HG02981 (cell line): ENCODE data around the gene KSR2.

Experiments
- ATAC-seq: cut with Tn5 transposase; IDR thresholded peaks from one replicate; pipeline ENCODE4 v1.9.1; 2021; ENCODE audit warnings: mild to moderate bottlenecking, moderate library complexity; ENCODE audit not compliant: unreplicated experiment

The KSR2 gene

DNA sequence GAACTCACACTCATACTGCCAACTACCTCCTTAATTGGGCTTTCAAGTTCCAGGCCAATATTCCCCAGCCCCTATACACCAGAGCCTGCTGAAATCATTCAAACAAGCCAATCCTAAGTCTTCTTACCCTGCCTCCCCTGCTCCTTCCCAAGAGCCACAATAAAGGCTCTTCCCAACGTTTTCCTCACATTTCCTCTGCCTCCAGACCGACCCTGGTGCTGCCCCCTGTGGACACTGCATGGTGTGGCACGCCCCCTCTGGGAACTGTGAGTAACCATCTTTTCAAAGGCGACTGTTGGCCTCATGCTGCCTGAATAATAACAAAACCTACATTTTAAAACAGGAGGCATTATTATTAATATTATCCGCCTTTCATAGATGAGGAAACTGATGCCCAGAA is 495.8 kb downstream of the KSR2 start:
- ATAC-seq: no peak

DNA sequence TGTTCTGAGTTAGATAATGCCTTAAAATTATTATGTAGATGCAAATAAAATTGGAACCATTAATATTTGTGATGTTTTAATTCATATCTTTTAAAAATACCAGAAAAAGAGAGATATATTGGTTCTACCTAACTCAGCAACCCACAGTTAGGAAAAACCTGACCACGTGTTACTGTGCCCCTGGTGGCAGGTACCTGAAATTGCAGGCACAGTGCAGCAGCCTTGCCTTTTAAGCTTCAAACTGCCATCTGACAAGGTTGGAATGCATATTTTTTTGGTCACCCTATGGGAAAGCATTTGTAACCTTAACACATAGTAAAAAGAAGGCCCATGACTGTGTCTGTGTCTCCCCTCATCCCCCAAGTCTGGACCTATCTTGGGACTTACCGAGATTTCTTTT is 498.0 kb downstream of the KSR2 start:
- no peak for ATAC-seq

DNA sequence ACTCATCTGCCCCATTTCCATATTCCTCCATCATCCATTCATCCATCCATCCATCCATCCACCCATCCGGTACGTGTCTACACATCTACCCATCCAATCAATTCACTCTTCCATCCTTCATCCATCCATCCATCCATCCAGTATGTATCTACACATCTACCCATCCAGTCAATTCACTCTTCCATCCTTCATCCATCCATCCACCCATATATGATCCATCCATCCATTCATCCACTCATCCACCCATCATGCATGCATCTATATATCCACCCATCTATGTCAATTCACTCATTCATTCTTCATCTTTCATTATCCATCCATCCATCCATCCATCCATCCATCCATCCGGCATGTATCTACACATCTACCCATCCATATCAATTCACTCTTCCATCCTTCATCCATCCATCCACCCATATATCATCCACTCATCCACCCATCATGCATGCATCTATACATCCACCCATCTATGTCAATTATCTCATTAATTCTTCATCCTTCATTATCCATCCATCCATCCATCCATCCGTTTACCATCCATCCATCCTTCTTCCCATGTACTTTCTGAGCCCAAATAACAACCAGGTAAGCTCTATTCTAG is 498.8 kb downstream of the KSR2 start:
- ATAC-seq: no peak

DNA sequence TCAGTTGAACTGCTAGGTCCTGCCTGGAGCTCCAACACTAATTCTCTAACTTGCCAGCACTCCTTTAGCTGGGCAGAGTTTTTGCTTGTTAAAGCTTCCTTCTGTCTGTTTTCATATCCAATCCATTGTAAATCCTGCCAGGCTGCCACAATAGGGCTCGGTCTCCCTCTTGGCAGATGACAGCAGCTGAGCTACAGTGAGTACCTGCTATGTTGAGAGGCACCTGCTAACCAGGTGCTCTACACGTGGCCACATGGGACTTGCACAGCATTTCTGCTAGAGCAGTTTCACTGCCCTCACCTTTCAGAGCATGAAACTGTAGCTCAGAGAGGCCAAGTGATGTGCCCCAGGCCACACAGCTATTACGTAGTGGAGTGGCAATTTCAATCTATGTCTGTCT is 500.8 kb downstream of the KSR2 start:
- ATAC-seq: no peak

DNA sequence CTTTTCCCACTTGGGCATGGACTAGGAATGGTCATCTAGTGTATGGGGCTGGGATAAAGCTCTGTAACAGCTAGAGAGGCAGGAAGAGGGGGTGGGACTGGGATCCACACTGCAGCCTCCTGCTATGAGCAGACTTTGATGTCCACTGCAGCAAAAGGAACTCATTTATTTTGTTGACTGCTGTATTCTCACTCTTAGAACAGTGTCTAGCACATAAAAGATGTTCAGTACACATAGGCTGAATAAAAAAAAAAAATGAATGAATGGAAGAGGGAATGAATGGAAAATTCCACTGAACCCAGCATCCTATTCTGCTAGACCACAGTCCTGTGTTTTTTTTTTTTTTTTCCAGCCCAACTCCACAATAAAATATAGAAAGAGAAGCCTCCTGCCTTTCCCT is 501.2 kb downstream of the KSR2 start:
- ATAC-seq: no peak

DNA sequence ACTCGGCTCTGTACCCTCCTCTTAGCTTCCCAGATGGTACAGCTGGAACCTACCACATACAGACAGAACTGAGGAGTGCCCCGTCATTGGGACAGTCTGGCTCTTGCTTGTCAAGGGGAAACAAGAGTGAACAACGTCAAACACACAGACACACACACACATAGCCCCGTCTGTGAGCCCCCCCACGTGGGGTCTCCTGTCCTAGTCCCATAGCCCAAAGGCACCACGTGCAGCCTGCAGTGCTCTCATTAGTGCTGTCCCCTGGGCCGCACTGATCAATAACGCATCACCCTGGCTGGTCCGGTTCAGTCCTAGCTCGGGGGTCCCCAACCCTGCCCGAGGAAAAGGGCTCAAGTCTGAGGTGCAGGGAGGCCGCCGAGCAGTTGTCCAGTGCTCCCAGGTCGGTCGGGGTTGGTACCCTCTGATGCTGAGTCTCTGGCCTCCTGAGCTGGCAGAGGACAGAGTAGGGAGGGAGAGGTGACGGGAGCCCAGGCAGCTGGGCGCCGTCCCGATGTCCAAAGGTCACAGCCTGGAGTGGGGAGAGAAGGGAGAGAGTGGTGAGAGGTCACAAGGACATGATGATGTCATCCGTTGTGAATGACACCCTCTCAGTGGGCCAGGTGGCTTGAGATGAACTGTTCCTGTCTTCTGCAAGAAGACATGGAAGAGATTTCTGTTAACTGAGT is 502.0 kb downstream of the KSR2 start:
- no peak for ATAC-seq

DNA sequence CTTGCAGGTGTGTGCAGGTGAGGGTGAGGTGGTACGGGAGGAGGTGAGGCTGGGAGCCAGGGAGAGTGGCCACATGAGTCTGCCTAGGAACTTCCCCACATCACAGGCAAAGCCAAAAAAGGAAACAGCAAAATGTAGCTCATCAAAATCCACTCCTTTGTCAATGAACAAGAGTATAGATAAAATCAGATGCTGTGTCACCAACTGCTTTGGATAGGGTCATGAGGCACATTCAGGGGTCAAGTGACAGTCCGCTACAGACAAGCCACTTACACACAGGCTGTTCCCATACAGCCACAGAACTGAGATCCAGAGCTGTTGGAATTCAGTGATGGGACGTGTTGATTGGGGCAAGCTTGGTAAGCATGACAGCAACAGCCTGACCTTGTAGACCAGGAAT is 507.1 kb downstream of the KSR2 start:
- no peak for ATAC-seq

DNA sequence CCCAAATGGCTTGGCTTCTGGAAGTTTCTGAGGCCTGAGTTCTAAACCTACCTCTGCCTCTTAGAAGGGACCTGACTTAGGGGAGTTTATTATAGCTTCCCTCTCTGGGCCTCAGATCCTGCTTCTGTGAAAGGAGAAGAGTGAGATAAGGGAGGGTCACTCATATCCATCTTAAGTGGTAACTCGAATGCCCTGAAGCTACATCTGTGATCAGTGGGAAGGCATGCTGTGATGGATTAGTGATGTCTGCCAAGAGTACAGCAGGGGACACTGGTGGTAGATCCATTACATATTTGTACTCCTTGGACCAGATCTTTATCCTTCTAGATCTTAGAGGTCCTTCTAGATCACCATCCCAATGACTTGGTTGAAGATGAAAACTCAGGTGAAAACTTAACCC is 509.6 kb downstream of the KSR2 start:
- no peak for ATAC-seq

DNA sequence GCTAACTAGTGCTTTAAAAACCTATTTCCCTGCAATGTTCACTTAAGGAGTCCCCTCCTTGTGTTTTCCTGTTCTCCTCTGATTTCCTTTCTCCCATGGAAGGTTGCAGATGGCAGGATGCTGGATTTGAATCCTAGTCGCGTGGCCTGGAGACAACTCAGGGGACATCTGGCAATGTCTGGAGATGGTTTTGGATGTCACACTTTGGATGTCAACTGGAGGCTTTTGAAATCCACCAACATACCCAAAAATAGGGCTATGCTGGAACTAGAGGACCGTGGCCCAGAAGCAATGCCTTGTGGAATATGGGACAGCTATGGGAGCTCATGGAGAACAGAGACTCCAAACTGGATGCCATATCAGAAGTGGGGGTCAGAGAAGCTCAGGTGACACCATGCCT is 511.6 kb downstream of the KSR2 start:
- no peak for ATAC-seq

DNA sequence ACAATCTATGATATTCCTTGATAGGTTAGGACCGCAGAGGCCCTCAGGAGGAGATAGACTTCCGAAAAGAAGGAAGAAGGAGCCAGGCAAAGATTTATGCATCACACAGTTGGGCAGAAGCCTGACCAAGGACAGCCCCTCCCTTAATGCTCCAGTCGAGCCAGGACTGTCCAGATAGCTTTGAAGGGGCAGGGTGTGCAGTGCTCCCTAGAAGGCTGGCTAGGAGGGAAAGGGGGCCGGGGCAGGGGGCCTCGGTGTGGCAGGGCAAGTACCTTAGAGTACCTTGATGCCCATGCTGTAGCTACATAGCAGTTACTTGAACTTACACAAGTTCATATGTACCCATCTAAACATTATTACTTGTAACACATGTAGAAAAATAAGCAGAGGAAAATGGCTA is 512.7 kb downstream of the KSR2 start:
- ATAC-seq: no peak

DNA sequence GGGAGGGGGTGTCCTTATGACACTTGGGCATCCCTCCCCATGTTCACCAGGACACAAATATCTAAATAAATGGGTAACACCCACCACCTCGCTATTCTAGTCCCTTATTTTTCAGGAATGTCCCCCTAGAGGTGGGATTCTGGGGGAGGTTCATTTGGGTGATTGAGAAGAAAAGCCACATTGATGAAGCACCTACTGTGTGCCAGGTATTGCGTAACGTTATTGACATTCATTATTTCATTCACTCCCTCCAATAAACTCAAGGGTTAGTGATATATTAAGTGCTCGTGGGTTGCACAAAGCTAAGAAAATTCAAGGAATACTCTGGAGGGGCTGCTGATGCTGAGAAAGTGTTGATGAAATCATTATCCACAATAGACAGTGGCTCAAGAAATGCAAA is 514.8 kb downstream of the KSR2 start:
- ATAC-seq: no peak

DNA sequence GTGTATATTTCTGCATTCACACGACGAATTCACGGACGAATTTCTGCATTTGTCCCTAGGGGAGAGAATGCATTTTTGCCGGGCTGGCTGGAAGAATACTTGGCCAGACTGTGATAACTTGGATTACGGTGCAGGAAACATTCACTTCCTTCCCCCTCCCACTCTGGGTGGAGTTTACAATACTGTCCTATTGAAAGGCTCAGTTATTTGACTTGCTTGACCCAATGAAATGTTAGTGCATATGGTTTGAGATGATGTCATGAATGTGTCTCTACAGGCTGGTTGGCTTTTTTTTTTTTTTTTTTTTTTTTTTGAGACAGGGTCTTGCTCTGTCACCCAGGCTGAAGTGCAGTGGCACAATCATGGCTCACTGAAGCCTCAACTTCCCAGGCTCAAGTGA is 516.7 kb downstream of the KSR2 start:
- ATAC-seq: no peak

DNA sequence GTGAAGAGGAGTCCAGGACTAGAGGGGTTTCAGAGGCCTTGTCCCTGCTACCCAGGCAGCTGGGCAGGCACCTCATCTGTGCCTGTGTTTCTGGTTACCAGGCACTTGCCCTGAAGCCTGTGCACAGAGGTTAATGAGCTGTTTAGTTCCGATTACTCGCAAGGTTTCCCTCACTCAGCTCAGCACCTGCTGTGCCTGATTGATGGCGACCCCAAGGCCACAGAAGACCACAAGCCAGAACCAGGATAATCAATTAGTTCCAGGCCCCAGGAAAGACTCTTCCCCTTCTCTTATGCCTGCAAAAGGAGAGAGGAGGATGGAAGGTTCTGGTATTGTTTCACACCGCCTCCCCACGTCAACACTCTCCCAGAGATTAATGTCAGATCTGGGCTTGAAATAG is 518.6 kb downstream of the KSR2 start:
- ATAC-seq: no peak

DNA sequence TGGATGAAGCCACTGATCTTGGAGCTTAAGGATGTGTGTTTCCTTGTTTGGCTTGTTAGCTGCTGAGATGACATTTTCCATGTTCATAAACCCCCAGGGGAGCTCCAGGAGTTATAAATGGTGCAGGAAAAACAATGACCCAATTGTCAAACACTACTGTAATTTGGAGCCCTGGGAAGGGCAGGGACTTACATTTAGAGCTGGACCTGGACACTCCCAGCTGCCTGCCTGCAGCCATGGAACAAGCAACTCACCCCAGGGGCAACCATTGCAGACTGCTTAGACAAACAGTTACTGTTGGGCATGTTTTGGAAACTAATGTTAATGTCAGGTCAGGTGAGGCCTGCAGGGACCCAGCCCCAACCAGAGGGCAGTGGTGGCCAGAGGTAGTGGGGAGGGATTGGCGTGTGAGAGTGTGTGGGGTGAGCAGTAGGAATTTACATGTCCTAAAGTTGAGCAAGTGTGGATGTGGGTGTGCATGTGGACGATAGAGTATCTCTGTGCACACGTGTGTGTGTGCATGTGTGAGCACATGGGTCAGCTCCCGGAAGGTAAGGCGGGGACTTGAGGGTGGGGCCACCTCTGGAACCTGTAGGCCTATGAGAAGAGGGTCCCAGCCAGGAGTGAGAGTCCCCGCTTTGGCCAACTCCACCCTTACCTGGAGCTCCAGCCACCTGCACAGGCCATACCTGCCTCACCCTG is 521.0 kb downstream of the KSR2 start:
- ATAC-seq: no peak

DNA sequence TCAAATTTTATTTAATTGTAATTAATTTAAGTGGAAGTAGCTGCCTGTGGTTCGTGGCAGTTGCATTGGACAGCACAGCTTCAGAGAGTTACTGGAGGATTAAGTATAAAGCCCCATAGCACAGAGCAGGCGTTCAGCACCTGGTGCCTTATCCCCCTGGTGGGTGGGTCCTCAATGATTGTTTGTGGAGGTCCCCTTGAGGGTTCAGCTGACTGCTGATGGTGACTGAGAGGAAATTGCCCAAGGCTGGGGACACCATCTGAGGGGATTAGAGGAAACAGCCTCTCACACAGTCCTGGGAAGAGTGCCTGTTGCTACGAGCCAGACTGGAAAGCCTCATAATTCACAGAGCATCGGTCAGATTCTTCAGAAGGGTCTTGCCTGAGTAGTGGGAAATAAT is 524.0 kb downstream of the KSR2 start:
- no peak for ATAC-seq

DNA sequence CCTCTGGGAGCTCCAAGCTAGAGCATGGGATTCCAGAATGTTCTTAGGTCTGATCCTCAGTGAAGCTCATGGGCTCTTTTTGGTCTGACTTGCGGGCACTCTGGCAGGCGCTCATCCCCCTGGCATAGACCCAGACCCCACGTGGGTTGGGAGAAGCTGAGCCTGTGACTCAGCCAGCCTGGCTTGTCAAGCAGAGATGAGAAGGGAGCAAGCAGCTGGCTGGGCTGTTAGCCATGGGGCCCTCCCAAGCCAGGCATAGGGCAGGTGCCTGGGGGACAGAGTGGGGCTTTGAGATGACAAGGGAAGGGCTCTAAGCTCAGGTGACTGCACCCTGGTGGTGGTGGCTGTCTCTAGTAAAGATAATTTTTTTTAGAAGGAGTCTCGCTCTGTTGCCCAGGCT is 527.0 kb downstream of the KSR2 start:
- ATAC-seq: no peak

DNA sequence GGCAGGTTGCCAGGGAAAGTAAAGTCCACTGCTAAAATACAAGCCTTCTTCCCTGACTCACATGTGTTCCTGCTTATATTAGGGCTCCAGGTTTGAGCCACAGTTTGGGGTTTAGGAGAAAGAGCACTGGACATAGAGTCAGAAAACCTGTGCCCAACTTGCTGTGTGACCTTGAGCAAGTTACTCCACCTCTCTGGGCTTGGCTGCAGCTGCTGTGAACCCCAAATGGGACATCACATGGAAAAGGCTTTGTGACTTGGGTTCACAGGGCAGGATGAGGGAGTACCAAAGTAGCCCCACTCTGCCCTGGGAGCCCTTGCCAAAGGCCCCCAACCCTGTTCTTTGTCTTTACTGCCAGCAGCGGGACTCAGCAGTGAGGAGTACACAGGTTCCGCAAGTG is 528.4 kb downstream of the KSR2 start:
- no peak for ATAC-seq

DNA sequence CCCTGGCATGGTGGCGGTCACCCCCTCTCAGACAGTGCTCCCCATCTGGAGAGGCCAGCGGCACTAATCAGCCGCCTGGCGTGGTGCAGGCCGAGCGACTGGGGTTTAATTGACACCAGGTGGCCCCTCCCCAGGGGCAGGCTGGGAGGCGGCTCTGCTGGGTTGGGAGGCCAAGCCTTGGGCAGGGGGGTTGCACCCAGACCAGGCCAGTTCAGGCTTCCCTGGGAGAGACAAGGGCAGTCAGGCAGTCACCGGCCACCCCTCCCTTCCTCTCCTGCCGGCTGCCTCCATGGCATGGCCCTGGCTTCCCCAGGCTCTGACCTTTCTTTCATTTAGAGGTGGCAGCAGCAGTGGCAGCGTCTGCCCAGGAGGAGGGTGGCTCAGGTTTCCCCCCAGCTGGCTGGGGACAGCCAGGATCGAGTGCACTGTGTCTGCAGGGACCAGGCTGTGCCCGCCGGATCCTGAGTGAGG is 529.2 kb downstream of the KSR2 start:
- ATAC-seq: no peak

DNA sequence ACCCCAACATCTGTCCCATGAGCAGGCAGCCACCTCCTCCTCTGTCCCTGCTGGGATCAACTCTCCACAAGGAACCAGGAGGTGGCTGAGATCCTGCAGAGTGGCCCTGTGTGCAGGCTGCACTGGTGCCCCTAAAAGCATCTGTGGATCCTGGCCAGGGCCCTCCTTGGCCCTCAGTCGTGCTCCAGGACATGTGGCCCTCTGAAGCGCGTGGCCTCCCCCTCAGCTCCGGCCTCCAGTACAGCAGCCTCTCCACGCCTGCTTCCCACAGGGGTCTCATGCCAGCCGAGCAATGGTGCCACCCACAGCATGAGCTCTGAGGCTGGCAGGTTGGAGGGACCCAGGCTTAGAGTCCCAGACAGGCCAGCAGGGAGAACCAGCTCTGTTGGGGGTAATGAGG is 530.0 kb downstream of the KSR2 start:
- ATAC-seq: no peak

DNA sequence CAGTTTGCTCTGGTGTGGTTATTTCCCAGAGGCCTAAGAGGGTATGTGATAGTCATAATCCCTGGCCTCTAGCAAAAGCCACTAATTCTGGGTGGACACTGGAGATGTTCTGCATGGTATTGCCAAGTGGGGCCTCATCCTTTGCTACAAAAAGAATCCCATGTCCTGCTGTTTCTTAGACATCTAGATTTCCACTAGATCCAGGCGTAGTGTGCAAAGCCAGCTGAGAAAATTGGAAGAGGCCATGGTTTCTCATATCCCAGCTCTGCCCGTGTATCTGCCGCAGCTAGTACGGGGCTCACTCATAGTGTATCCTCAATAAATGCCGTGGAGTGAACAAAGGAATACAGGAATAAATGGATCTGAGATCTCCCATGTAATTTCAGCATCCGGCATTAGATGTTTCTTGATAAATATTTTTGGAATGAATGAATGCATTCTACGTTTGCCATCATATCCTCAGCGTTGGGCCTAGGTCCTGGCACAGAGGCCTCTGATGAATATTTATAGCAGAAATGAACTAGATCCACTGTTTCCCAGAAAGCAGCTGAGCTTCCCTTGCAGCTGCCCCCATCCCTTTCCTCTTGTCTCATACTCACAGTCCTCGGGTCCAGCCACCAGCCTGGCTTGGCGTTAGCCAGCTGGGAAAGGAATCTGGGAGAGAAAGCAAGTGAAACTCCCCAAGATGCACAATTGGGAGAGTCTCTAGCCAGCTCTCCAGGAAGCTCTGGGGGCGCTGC is 531.1 kb downstream of the KSR2 start:
- ATAC-seq: no peak

DNA sequence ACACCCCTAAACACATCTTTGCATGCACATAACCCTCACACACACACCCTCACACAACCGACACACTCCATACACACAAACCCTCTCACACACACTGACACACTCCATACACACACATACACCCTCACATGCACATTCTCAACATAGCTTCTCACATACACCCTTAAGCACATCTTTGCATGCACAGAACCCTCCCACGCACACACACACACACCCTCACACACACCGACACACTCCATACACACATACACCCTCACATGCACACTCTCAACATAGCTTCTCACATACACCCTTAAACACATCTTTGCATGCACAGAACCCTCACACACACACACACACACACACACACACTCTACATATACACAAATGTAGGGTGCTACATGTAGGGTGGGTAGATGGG is 534.9 kb downstream of the KSR2 start:
- no peak for ATAC-seq

DNA sequence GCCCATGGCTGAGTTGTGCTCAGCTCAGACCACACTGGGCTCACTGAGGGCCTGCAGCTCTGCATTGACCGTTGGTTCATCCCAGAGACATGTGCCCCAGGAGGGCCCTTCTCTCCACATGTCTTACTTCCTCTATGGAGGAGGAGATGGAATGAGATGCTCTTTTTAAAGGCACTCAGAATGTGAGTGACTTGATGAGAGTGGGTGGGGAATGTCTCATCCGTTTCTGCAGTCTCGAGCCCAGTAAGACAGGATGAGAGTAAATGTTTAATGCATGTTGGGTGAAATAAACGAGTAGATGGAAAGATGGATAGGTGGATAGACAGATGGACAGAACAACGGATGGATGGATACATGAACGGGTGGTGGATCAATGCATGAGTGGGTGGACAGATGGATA is 538.5 kb downstream of the KSR2 start:
- ATAC-seq: no peak
